H1 (cell line): Measurements from ENCODE around the gene FAM184B. TPM values are rescaled to one million over a fixed set of nuclear protein-coding genes. Genes with fewer than 3 reads are reported as not detected.

Experiments
- EGR1 ChIP-seq: IDR thresholded peaks from 2 replicates; pipeline ENCODE4 v1.6.1; 2011; ENCODE audit warnings: low read depth, low read length, borderline replicate concordance
- EZH2 ChIP-seq: fragments of 200-600 bp; sonication (generic); IDR thresholded peaks from 2 replicates; pipeline ENCODE4 v1.7.1; 2012; ENCODE audit warnings: low read depth, mild to moderate bottlenecking, moderate library complexity, low read length, inconsistent platforms; ENCODE audit not compliant: severe bottlenecking
- KDM1A ChIP-seq: fragments of 200-600, 300-600 bp; sonication (generic); IDR thresholded peaks from 2 replicates; pipeline ENCODE4 v1.7.1; 2016; ENCODE audit warnings: mild to moderate bottlenecking, low read length, borderline replicate concordance
- POU5F1 ChIP-seq: IDR thresholded peaks from 2 replicates; pipeline ENCODE4 v1.6.1; 2011; ENCODE audit warnings: low read depth, mild to moderate bottlenecking, low read length, moderate library complexity
- RXRA ChIP-seq: IDR thresholded peaks from 2 replicates; pipeline ENCODE4 v1.6.1; 2011; ENCODE audit warnings: low read depth, mild to moderate bottlenecking, low read length, moderate library complexity; ENCODE audit not compliant: insufficient read depth
- SP1 ChIP-seq: IDR thresholded peaks from 2 replicates; pipeline ENCODE4 v1.6.1; 2011; ENCODE audit warnings: low read depth, low read length
- SP4 ChIP-seq: IDR thresholded peaks from 2 replicates; pipeline ENCODE4 v1.6.1; 2012; ENCODE audit warnings: low read length, inconsistent platforms
- YY1 ChIP-seq: IDR thresholded peaks from 2 replicates; pipeline ENCODE4 v1.6.1; 2011; ENCODE audit warnings: low read depth, mild to moderate bottlenecking, low read length
- polyA plus RNA-seq, 7 experiments: library from polyadenylated mRNA; depleted of rRNA in 3 of 7; stranded (reverse) in 5 of 7; unstranded in 2 of 7; fragments of >200 nt in 5 of 7; fragments of 200-250 nt in 2 of 7; gene quantifications; 1 replicate in 5 of 7; 2 replicates in 1 of 7; 4 replicates in 1 of 7; pipeline versions ENCODE4 v1.2.1 to v1.2.3, GENCODE V29; 2011 to 2013; ENCODE audit warnings: missing spikeins in 2 of 7, mixed read lengths in 2 of 7
- total RNA-seq: library from RNA; stranded (reverse); fragmentation: NEBNext Ultra II Directional; extraction: Animal tissue kit (Norgen Biotek cat#: 25700); gene quantifications from 2 replicates; pipeline ENCODE4 v1.2.1, GENCODE V29; 2021

The FAM184B gene
- total and polyA plus RNA-seq, 2 of the 8 experiments (the other 6 are each of a cell fraction or from before 2014, with no cell fraction given): 0.05 to 0.39 TPM

DNA sequence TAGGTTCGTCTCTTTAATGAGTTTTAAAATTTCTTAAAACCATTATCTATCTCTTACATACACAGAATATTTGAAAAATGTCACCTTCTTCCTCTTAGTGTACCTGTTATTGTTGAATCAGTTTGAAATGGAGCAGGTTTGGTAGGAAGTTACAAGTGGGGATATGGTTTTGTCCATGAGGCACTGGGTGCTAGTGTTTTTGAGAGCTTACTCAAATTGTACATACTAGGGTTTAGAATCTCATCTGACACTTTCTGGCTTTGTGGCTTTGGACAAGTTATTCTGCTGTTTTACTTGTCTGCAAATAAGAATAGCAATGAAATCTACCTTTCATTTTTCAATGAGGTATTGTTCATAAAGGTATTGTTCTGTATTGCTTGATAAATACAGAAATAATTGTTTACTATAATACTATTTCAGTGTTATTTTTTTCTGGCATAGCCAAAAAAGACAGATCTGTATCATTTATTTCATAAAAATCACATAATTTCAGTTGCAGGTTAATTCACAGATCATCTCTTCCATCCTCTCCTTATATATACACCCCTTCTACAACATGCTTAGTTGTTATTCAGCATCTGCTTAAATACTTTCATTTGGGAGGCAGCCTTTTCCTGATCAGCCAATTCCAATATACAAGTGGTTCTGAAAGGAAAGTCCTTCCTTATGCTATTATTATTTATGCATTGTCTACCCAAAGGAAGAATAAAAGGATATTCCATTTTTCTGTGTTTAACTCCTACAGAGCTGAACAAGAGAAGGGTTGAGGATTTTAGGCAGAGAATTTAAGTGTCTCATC lies 42.6 kb upstream of the FAM184B start (continued):
- TF ChIP-seq KDM1A (no peak), POU5F1 (no peak), EGR1 (no peak), EZH2 (no peak), RXRA (no peak), YY1 (no peak), SP4 (no peak), SP1 (no peak)
